Measurements from ENCODE around the gene SLC66A2.

GRCh38 chr18:79983253-79983652, 31.8 kb upstream of the SLC66A2 start:
- TF ChIP-seq CTCF (IDR thresholded peaks at IDR 0.05 in 8 of 11, conservative IDR thresholded peaks at IDR 0.05 in 3 of 11) = no peak
- no peak for TF ChIP-seq POLR2A (IDR thresholded peaks at IDR 0.05)
- TF ChIP-seq POLR2AphosphoS5 (IDR thresholded peaks at IDR 0.05) = no peak
